NT2/D1 (cell line): Measurements from ENCODE around the gene MLLT11.

Experiments
- DNase-seq: peaks from one replicate; pipeline ENCODE4 v3.0.0-alpha.2; 2011; ENCODE audit warnings: low read depth, low spot score
- H3K27me3 ChIP-seq: 2 replicates; pipeline ENCODE4 v1.6.0; 2011; ENCODE audit warnings: mild to moderate bottlenecking; ENCODE audit not compliant: insufficient read length, insufficient read depth
- H3K36me3 ChIP-seq: 2 replicates; pipeline ENCODE4 v1.6.1; 2011; ENCODE audit warnings: mild to moderate bottlenecking, low read length, mixed read lengths; ENCODE audit not compliant: insufficient read depth, insufficient read length
- H3K4me1 ChIP-seq: 2 replicates; pipeline ENCODE4 v1.5.1; 2011; ENCODE audit not compliant: insufficient read depth, insufficient read length
- H3K4me3 ChIP-seq: 2 replicates; pipeline ENCODE4 v1.5.1; 2011; ENCODE audit warnings: low read depth; ENCODE audit not compliant: insufficient read length
- H3K9ac ChIP-seq: 2 replicates; pipeline ENCODE4 v1.6.0; 2011; ENCODE audit warnings: low read depth; ENCODE audit not compliant: insufficient read length
- H3K9me3 ChIP-seq: 2 replicates; pipeline ENCODE4 v1.5.1; 2011; ENCODE audit warnings: mild to moderate bottlenecking, low read length; ENCODE audit not compliant: insufficient read depth
- SUZ12 ChIP-seq: IDR thresholded peaks from 2 replicates; pipeline ENCODE4 v1.6.1; 2011; ENCODE audit not compliant: insufficient read length, insufficient read depth; ENCODE audit errors: extremely low read depth
- YY1 ChIP-seq: IDR thresholded peaks from 2 replicates; pipeline ENCODE4 v1.6.1; 2011; ENCODE audit not compliant: insufficient read length, insufficient read depth
- ZNF274 ChIP-seq: IDR thresholded peaks from 2 replicates; pipeline ENCODE4 v1.6.1; 2011; ENCODE audit warnings: mild to moderate bottlenecking, low read depth, low read length

The MLLT11 gene

GRCh38 chr1:151106894-151107293 is 46.7 kb downstream of the MLLT11 start:
- TF ChIP-seq ZNF274 (no peak), YY1 (no peak)
- Histone ChIP-seq H3K9me3 (no peaks in the 10 kb centered on the region), H3K27me3 (no peaks in the 10 kb centered on the region), H3K9ac (no peak overlapping the region), H3K4me3 (no peak overlapping the region), H3K4me1 (no peaks in the 10 kb centered on the region), H3K36me3 (no peaks in the 10 kb centered on the region)
- no peak for DNase-seq

GRCh38 chr1:151108331-151108730 is 48.1 kb downstream of the MLLT11 start:
- Histone ChIP-seq H3K36me3 (no peaks in the 10 kb centered on the region), H3K9ac (no peak overlapping the region), H3K4me1 (no peaks in the 10 kb centered on the region), H3K27me3 (no peaks in the 10 kb centered on the region), H3K4me3 (no peak overlapping the region), H3K9me3 (no peaks in the 10 kb centered on the region)
- no peak for DNase-seq
- TF ChIP-seq ZNF274 (no peak), SUZ12 (no peak), YY1 (no peak)

- no peak overlapping the region for H3K4me3 ChIP-seq
These were observed 53.7 kb downstream of the MLLT11 start for GRCh38 chr1:151113877-151114276.

More at GRCh38 chr1:151113877-151114276, 53.7 kb downstream of the MLLT11 start:
- Histone ChIP-seq H3K36me3 (no peaks in the 10 kb centered on the region), H3K27me3 (no peaks in the 10 kb centered on the region), H3K9ac (no peak overlapping the region), H3K9me3 (no peaks in the 10 kb centered on the region), H3K4me1 (no peaks in the 10 kb centered on the region)
- no peak for DNase-seq
- TF ChIP-seq SUZ12 (no peak), ZNF274 (no peak), YY1 (no peak)
